Left ventricle myocardium inferior (tissue), 1 donor: ENCODE measurements around the gene SKAP2. TPM values are rescaled to one million over a fixed set of nuclear protein-coding genes. Genes with fewer than 3 reads are reported as not detected.

Experiments used
- DNase-seq: peaks from one replicate; pipeline ENCODE4 v3.0.0-alpha.2; 2020
- H3K27ac ChIP-seq: fragments of 200-600 bp; replicated peaks from 2 replicates; pipeline ENCODE4 v1.8.0; 2021
- H3K27me3 ChIP-seq: fragments of 200-600 bp; 2 replicates; pipeline ENCODE4 v1.8.0; 2021; ENCODE audit warnings: low read depth
- H3K36me3 ChIP-seq: fragments of 200-600 bp; 2 replicates; pipeline ENCODE4 v1.8.0; 2021
- H3K4me1 ChIP-seq: fragments of 200-600 bp; 2 replicates; pipeline ENCODE4 v1.8.0; 2021
- H3K4me3 ChIP-seq: fragments of 200-600 bp; 2 replicates; pipeline ENCODE4 v1.8.0; 2021; ENCODE audit warnings: mild to moderate bottlenecking, moderate library complexity
- H3K9me3 ChIP-seq: fragments of 200-600 bp; replicated peaks from 2 replicates; pipeline ENCODE4 v1.8.0; 2021
- intact Hi-C: fragments of 100-400 bp; cut with micrococcal nuclease; formaldehyde crosslinking; loops from one replicate; pipeline ENCODE4 v1.11.0; 2022
- total RNA-seq: library from RNA; stranded (reverse); fragmentation: NEBNext Ultra II Directional; extraction: Animal tissue kit (Norgen Biotek cat#: 25700); gene quantifications from one replicate; pipeline ENCODE4 v1.2.1, GENCODE V29; 2021
- TF ChIP-seq, protein P1 (sequence below): fragments of 200-600 bp; IDR thresholded peaks from 2 replicates; pipeline ENCODE4 v1.8.0; 2021; ENCODE audit warnings: antibody characterized with exemption, mild to moderate bottlenecking, borderline replicate concordance
- donor health status: DM: no; HTN: yes; CAD: no; lungs with severe emphysema.

The SKAP2 gene
- total RNA-seq, 1 donor from 2014 or later = 5.2 TPM

DNA sequence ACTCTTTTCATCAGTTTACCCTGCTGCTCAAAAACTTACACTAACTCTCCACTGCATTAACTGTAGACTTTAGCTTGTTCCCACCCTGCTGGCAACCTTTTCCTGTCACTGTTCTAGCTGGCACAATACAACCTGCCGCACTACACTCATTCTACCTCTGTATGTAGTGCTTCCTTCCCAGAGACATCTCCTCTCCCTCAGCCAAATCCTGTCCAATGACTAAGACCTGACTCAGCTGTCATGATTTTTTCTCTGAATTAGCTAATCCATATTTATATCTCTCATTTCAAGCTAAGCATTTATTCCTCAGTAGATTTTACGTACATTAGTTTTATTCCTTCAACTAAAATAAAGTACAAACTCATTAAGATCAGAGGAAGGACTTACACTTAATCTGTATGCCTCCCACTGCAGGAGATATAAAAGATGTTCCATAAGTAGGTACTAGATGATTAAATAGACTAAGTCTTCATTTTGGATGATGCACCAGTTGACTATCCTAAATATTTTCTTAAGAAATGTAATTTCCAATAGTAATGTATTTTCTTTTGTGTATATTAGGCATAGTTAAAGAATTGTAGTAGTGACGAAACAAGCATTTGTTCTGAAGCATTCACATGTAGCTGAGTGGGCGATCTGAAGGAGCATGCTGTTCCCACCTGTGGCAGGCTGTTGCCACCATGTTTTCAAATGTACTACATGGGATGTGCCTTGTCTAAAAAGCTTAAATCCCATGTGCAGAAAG is 189.1 kb downstream of the SKAP2 start:
- TF ChIP-seq, protein P1, sequence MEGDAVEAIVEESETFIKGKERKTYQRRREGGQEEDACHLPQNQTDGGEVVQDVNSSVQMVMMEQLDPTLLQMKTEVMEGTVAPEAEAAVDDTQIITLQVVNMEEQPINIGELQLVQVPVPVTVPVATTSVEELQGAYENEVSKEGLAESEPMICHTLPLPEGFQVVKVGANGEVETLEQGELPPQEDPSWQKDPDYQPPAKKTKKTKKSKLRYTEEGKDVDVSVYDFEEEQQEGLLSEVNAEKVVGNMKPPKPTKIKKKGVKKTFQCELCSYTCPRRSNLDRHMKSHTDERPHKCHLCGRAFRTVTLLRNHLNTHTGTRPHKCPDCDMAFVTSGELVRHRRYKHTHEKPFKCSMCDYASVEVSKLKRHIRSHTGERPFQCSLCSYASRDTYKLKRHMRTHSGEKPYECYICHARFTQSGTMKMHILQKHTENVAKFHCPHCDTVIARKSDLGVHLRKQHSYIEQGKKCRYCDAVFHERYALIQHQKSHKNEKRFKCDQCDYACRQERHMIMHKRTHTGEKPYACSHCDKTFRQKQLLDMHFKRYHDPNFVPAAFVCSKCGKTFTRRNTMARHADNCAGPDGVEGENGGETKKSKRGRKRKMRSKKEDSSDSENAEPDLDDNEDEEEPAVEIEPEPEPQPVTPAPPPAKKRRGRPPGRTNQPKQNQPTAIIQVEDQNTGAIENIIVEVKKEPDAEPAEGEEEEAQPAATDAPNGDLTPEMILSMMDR = no peak
- Histone ChIP-seq H3K36me3 (no peaks in the 10 kb centered on the region), H3K4me3 (no peak overlapping the region), H3K4me1 (no peaks in the 10 kb centered on the region), H3K27me3 (peaks cover 47% of the 10 kb centered on the region), H3K27ac (no peak overlapping the region), H3K9me3 (no peaks in the 10 kb centered on the region)
- no peak for DNase-seq
- intact Hi-C loops = no loop called here

DNA sequence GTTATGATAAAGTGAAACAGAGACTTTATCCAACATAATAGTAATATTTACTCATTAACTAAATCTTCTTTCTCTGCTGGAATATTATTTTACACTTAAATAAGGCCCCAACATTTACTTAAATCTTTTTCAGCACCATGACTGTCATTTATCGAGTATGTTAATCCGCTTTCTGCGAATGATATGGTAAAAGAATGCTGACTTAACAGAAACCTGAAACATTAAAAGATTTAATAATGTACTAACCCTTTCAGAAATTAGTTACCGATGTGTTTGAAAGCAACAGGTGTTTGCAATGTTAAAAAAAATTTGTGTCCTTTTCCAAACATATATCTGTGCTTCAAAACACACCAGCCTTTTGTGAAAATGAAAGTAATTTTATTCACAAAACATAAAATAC is 190.5 kb downstream of the SKAP2 start:
- intact Hi-C loops = no loop called here
- H3K27me3 ChIP-seq = peaks cover 48% of the 10 kb centered on the region
- no peak overlapping the region for H3K4me3 ChIP-seq
- no peaks in the 10 kb centered on the region for H3K9me3 ChIP-seq
- TF ChIP-seq, protein P1 = no peak
- H3K36me3 ChIP-seq = no peaks in the 10 kb centered on the region
- DNase-seq = no peak
- no peaks in the 10 kb centered on the region for H3K4me1 ChIP-seq
- no peak overlapping the region for H3K27ac ChIP-seq

DNA sequence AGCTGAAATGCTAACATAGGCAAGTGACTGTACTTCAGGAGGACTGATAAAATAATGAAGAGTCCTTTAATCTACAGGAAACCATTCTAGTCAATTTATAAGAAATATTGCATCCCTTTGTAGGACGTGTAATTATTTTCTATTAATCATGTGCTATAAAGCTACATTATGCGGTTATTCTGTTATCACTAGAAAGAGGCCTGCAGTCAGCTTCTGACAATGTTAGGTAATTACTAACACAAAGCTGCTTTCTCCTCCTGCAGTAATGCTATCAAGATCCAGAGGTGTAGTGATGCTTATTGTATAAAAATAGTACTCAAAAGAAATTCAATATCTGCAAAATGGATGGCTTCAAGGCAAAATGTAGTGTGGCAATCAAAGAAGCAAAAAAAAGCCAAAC is 191.1 kb downstream of the SKAP2 start:
- Histone ChIP-seq H3K4me1 (no peaks in the 10 kb centered on the region), H3K4me3 (no peak overlapping the region), H3K9me3 (no peaks in the 10 kb centered on the region), H3K27me3 (peaks cover 48% of the 10 kb centered on the region), H3K36me3 (no peaks in the 10 kb centered on the region), H3K27ac (no peak overlapping the region)
- TF ChIP-seq, protein P1 = no peak
- intact Hi-C loops = no loop called here
- no peak for DNase-seq

DNA sequence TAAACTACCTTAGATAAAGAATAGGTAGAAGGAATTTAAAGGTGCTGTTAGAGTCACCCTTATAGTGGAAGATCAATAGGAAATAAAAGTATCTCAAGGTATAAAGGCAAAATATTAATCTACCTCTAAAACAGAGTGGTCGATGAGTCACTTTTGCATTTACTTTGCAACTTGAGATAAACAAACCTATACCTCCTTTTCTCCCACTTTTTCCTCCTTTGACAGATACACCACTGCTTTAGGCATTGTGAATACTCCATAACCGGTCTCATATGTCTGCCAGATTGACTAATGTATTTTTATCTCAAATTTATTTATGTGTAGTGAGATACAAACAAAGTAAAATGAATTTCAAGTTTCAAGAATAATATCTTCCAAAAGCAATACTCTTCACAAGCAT is 193.5 kb downstream of the SKAP2 start:
- peaks cover 53% of the 10 kb centered on the region for H3K27me3 ChIP-seq
- no peak overlapping the region for H3K4me3 ChIP-seq
- intact Hi-C loops = no loop called here
- H3K4me1 ChIP-seq = no peaks in the 10 kb centered on the region
- TF ChIP-seq, protein P1 = no peak
- no peak overlapping the region for H3K27ac ChIP-seq
- no peaks in the 10 kb centered on the region for H3K36me3 ChIP-seq
- no peak for DNase-seq
- no peaks in the 10 kb centered on the region for H3K9me3 ChIP-seq

DNA sequence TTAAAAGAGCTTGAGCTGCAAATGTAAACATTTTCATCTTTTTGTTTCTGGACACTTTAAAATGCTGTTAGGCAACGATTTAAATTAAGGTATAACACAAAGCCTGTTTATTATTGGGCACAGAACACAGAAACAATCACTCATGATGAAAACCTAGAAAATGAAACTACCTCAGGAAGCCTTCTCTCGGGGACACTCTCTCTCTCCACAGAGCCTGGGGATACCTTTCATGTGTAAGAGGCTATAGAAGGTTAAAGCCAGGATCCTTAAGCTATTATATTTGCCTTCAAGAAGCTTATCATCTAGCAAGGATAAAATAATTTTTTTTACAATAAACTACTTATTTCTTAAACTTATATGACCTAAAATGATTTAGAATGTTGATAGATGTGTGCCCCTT is 194.1 kb downstream of the SKAP2 start:
- TF ChIP-seq, protein P1 = no peak
- Histone ChIP-seq H3K27me3 (peaks cover 53% of the 10 kb centered on the region), H3K27ac (no peak overlapping the region), H3K36me3 (no peaks in the 10 kb centered on the region), H3K9me3 (no peaks in the 10 kb centered on the region), H3K4me3 (no peak overlapping the region), H3K4me1 (no peaks in the 10 kb centered on the region)
- intact Hi-C loops = no loop called here
- DNase-seq = no peak
